ENCODE measurements around the gene HGF. TPM values are rescaled to one million over a fixed set of nuclear protein-coding genes. Genes with fewer than 3 reads are reported as not detected.

The HGF gene
- total RNA-seq, 4 donors from 2014 or later: 4.8 to 16.6 (median 9.7) TPM

GRCh38 chr7:81662531-81662930 lies 107.3 kb downstream of the HGF start:
- no peak for TF ChIP-seq CTCF (IDR thresholded peaks at IDR 0.05)
- ATAC-seq (ENCODE audit: low FRiP score) (no peak), DNase-seq (ENCODE audit: low spot score) (no peak)

- no peak for TF ChIP-seq CTCF (IDR thresholded peaks at IDR 0.05)
- ATAC-seq (ENCODE audit: low FRiP score) (no peak), DNase-seq (ENCODE audit: low spot score) (no peak)
These were observed 110.0 kb downstream of the HGF start for GRCh38 chr7:81659697-81660395.

GRCh38 chr7:81657551-81657950 lies 112.3 kb downstream of the HGF start:
- DNase-seq (ENCODE audit: low spot score) (no peak), ATAC-seq (ENCODE audit: low FRiP score) (no peak)
- TF ChIP-seq CTCF (IDR thresholded peaks at IDR 0.05): no peak

GRCh38 chr7:81655271-81655670 lies 114.6 kb downstream of the HGF start:
- no peak for ATAC-seq (ENCODE audit: low FRiP score)
- TF ChIP-seq CTCF (IDR thresholded peaks at IDR 0.05): no peak
- DNase-seq (ENCODE audit: low spot score): no peak

- DNase-seq (ENCODE audit: low spot score) (no peak), ATAC-seq (ENCODE audit: low FRiP score) (no peak)
- no peak for TF ChIP-seq CTCF (IDR thresholded peaks at IDR 0.05)
These were observed 117.6 kb downstream of the HGF start for GRCh38 chr7:81652225-81652624.
